Measurements from ENCODE around the gene MACF1.

- no peak for TF ChIP-seq CTCF (IDR thresholded peaks at IDR 0.05)
- TF ChIP-seq EZH2phosphoT487 (IDR thresholded peaks at IDR 0.05) = no peak
- TF ChIP-seq EZH2 (IDR thresholded peaks at IDR 0.05) = no peak
These were observed 158.8 kb downstream of the MACF1 start for GRCh38 chr1:39363267-39363666.

Measured in neural progenitor cell (in vitro differentiated cells).